Eye (tissue), 1 donor: ENCODE results near the gene PHF2.

ENCODE experiments used
- DNase-seq: peaks from one replicate; pipeline ENCODE4 v3.0.0-alpha.2; 2015

Gene PHF2

DNA sequence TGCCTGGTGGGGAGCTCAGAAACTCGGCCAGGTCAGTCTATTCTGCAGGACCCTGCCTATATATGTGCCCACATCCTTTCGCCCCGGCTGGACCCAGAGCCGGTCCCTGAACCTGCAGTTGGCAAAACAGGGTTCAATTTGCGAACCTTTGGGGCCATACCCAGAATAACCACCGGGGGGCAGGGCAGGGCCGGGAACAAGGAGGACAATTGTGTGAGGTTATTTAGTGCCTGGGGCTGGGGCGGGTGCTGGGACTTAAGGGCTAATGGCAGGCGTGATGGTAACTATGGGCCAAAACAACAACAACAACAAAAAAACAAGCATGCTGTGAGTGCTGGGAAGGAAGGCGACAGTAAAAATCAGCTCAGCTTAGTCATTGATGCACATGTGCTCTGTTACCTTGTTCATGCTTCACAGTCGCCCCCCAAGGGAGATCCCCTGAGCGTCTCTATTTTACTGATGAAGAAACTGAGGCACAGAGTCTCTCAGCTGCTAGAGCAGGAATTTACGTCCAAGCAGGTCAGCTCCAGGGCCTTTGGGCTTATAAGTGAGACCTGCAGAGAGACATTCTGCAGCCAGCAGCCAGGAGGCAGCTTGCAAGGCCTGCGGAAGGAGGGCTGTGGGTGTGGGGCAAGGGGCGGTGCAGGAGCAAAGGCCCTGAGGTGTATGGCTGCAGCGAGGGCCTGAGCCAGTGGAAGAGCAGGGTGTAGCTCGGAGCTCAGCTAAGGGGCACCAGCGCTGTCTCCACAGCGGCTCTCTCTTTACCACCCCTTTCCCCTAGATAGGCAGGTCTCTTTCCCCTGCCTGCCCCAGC, 106.0 kb downstream of the PHF2 start:
- DNase-seq: peak; percentile 75

- DNase-seq: no peak
Measured at GRCh38 chr9:93683331-93684134, 107.1 kb downstream of the PHF2 start.

DNA sequence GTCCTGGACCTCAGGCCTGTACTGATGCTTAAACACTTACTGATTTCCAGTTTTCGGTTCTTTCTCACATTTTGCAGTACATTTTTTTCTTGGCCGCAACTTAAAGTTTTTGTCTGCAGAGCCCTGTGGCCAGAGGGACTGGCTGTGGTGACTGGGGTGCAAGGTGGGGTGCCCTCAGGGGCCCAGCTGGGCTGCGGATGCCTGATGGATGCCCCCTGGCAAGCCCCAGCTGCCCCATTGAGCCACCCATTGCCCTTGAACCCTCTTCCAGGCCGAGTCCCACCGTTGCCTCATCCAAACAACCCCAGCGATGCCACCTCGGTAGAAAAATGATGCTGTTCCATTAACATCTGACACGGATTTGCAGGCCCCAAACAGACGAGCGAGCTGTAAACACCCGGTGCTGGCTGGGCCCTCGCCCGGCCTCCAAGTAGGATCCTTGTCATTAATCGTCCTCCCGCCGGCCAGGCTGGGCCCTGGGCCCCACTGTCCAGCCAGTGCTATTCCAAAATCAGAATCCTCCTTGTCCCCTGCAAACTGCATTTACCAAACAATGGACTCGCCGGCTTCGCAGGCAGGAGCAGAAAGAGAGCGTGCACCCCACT, 107.9 kb downstream of the PHF2 start:
- DNase-seq: no peak

GRCh38 chr9:93684806-93685543, 108.6 kb downstream of the PHF2 start:
- DNase-seq: no peak

DNA sequence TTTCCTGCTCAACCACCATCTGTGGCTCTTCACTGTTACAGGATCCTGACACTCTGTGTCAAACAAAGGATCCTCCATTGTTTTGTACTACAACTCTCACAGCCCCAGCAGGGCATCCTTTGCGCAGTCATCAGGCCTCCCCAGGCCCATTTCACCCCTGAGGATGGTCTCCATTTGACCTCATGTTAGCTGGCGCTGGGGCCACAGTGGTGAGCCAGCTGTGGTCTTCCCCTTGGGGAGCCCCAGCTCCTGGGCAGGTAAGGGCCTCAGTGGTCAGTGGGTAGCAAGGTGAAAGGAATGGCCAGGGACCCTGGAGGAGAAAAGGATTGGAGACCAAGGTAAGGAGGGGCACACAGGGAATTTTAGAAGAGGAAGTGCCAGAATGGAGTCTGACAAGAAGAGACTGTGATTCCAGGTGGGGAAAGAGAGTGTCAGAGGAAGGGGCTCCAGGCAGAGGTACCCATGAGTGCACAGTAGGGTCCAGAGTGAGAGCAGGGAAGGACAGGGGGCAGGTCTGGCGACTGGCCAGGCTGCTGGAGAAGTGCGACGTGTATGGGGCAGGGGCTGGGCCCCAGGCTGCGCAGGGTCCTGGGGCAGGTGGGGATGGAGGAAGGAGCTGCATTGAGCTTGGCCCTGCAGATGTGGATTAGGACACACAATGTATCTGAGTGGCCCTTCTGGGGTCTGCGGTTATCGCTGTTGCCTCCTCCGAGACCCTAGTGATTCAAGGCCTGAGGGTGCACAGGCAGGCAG, 109.9 kb downstream of the PHF2 start:
- DNase-seq: no peak

DNA sequence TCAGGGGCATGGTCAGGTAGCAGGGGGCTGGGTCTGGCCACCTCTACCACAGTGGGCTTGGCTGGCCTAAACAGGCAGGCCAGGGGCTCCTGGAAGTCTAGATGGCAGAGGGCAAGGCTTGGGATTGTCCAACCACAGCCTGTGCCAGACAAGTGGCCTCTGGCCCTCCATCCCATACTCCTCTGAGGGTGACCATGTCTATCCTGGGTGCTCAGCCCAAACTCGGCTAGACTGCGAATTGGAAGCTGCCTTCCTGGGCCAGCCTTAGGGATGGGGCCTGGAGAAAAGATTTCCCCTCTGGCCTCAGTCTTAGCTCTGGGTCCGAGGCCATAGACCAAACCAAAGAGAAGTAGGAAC, 110.5 kb downstream of the PHF2 start:
- DNase-seq: no peak

DNA sequence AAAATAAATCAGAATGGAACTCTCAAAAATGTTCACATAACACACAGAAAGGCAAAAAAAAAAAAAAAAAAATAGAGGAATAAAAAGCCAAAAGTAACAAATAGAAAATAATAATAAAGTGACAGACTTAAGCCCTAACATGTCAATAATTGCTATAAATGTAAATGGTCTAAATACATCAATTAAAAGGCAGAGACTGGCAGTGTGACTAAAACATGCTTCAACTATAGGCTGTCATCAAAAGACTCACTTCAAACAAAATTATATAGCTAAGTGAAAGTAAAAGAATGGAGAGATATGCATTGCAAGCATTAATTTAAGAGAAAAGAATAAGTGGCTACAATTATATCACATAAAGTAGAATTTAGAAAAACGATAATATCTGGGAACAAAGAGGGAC, 114.2 kb downstream of the PHF2 start:
- DNase-seq: no peak

- DNase-seq: no peak
Measured at GRCh38 chr9:93693129-93693528, 116.7 kb downstream of the PHF2 start.

DNA sequence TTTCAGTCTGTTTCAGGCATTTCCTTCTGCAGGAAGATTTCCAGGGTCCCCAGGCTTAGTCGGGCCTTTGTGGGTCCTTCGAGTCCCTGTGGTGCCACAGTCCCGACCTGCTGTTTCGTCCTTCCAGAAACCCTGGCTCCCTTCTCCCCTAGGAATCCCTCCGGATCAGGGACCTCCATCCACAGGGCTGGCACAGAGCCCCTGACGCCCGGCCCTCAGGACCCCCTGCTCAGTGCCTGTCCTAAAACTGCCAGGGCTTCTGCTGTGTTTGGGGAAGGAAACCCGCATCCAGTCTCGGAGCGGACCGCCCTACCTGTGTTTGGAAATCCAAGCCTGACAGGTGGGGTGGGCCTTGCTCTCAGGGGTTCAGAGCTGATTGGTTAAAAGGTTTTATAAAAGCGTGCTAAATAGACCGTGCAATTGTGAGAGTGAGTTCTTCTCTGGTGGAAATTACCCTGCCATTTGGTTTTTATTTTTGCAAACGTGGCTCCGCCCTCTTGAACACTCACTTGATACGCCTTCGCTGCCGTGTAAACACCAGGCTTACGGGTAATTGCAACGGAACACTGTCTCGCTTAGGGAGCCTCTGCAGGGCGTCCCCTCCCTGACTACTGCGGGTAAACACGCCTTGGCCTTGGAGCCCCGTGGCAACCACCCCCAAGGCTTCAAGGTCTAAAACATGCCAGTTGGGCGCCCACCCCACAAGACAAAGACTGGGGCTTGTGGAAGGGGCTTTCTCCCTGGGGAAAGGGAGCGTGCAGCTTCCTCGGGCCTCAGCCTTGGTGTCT, 121.2 kb downstream of the PHF2 start:
- no peak for DNase-seq

DNA sequence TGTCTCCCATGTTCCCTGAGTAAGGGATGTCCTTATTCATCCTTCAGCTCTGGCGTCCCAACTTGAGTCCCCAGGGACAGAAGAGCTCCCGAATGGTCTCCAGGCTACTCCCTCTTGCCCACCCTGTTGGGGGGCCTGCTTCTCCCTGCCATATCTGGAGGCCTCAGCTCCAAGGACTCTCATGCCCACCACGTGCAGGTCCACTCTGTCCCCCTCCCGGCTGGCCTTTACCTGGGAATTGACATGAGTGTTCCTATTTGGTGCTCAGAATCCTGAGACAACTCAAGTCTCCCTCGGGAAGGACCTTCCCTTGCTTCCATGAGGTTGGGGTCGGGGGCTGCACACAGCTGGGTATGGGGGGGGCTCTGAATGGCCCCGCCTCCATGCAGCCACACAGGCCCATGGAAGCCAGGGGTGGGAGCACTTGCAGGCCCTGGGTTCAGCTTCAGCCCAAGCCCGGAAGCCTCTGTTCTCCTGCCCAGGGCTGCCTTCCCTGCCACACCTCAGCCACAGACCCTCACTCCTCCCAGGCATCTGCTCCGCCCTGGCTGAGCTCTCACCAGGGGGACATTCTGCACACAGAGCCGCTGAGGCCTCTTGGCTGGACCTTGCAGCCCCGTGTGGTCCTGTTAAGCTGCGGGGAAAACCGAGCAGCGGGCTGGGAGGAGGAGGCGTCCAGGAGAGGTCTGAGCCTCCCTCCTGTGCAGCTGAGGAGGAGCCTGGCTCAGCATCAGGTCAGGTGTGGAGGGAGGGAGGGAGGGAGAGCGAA, 121.9 kb downstream of the PHF2 start:
- no peak for DNase-seq

- no peak for DNase-seq
Measured at GRCh38 chr9:93699650-93700049, 123.3 kb downstream of the PHF2 start.

- no peak for DNase-seq
Measured at GRCh38 chr9:93701494-93702218, 125.3 kb downstream of the PHF2 start.

DNA sequence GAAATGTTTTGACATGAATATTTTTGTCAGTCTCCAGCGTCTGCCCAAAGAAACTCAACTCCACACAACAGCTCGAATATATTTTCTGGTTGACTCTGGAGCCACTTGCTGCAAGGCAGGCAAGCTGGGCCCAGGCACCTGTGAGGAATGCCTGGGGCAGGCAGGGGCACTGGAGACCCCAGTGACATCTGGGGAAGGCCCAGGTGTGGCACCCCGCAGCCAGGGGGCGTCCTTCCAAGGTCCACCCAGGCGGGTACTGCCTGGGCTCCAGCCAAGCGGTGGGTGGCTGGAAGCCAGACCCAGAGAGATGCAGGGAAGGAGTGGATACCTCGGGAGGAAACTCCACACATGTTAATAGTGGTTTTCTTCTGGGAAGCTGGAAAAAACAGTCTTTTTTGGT, 125.9 kb downstream of the PHF2 start:
- no peak for DNase-seq

DNA sequence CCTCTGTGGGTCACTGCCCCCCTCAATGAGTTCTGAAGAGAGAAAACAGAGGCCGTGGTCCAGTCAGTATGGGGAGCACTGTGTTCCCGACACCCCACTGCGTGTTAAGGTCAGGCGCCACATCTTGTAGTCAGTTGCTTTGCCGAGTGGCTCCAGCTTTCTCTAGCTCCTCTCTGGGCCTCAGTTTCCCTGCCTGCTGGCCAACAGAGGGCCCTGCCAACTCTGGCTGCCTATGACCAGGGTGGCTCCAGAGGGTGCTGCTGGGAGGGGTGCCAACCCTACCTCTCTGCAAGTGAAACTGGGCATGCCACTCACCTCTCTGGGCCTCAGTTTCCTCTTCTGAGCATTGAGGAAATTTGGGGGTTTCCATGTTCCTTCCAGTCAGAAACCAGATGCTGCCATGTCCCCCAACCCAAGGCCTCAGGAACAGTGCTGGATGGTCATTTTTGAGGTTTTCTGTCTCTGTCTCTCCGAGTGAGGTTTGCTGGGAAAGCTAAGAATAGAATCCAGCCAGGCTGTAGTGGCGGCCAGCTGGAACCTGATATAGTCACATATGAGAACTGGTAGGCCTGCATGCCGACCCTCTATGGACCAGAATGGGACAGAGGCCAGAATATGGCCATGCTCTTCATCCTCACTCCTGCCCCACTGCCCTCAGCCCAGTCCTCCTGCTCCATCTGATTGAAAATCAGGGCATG, 132.1 kb downstream of the PHF2 start:
- no peak for DNase-seq

DNA sequence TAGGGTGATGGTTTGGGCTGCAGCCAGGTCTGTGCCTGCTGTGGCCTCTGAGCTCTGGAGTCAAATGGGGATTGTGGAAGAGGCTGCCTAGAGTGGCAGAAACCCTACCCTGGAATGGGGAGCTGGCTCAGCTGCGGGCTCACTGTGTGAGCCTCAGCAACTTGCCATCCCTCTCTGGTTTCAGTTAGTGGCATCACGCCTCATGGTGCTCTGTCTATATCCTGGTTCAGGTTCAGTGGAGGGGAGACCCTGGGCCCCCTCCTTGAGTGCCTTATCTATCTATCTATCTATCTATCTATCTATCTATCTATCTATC, 132.6 kb downstream of the PHF2 start:
- no peak for DNase-seq

- no peak for DNase-seq
Measured at GRCh38 chr9:93709600-93710369, 133.4 kb downstream of the PHF2 start.

GRCh38 chr9:93710370-93710723, 134.0 kb downstream of the PHF2 start:
- DNase-seq: no peak

DNA sequence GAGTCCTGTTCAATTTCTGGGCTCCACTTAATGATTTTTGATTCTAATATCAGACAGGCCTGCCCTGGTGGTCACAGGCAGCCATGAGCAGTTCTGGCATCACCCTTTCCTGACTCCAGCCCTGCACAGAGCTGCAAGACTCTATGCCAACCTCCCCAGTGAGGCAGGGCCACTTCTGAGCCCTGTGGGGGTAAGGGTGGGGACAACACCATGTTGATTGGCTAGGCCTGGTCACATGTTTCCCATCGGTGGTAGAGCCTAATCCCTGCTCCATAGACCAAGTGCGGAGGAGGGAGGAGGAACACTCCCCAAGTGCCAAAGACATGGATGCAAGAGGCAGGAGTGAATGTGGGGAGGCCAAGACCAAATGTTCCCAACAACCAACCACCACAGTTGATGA, 134.6 kb downstream of the PHF2 start:
- no peak for DNase-seq

DNA sequence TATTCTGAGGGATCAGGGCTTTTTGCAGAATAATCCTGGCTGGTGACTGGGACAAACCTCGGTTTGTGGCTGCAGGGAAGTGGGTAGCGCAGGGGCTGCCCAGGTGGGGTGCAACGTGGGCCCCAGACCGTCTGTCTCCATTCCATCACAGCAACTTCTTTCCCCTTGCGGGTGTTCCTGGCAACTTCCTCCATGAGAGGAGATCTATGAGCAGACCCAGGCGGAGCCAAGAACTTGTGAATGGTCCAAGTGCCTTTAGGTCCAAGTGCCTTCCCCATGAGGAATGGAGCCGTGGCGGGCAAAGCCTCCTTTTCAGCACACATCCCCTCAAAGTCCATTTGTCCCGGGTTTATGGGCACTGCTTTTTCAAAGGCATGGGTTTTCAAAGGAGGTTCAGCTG, 136.5 kb downstream of the PHF2 start:
- DNase-seq: no peak
